IPS-20b (cell line): ENCODE results near the gene DIS3L2.
"Not testable (repeated sequence)": the region's sequence is repeated elsewhere in the genome, so short reads cannot be mapped to it uniquely, and the experiment has no call there.

ENCODE experiments used
- H3K27ac ChIP-seq: one replicate; pipeline ENCODE4 v1.5.1; 2013; ENCODE audit warnings: low read length
- H3K27me3 ChIP-seq: 2 replicates; pipeline ENCODE4 v1.6.1; 2013; ENCODE audit warnings: mild to moderate bottlenecking, low read length, inconsistent platforms; ENCODE audit not compliant: insufficient read depth
- H3K36me3 ChIP-seq: 2 replicates; pipeline ENCODE4 v1.6.1; 2013; ENCODE audit warnings: low read depth, mild to moderate bottlenecking, inconsistent platforms, low read length, moderate library complexity; ENCODE audit not compliant: insufficient read depth
- H3K4me1 ChIP-seq: 2 replicates; pipeline ENCODE4 v1.6.1; 2013; ENCODE audit warnings: mild to moderate bottlenecking, control low read depth, inconsistent platforms, low read length, moderate library complexity; ENCODE audit not compliant: insufficient read depth
- H3K4me3 ChIP-seq: 2 replicates; pipeline ENCODE4 v1.5.1; 2013; ENCODE audit warnings: mild to moderate bottlenecking, low read length, inconsistent platforms
- H3K9ac ChIP-seq: 2 replicates; pipeline ENCODE4 v1.6.1; 2013; ENCODE audit warnings: low read depth, mild to moderate bottlenecking, inconsistent platforms, low read length, moderate library complexity
- H3K9me3 ChIP-seq: 2 replicates; pipeline ENCODE4 v1.6.1; 2013; ENCODE audit warnings: mild to moderate bottlenecking, low read depth, low read length, inconsistent platforms; ENCODE audit not compliant: insufficient read depth

Gene DIS3L2

DNA sequence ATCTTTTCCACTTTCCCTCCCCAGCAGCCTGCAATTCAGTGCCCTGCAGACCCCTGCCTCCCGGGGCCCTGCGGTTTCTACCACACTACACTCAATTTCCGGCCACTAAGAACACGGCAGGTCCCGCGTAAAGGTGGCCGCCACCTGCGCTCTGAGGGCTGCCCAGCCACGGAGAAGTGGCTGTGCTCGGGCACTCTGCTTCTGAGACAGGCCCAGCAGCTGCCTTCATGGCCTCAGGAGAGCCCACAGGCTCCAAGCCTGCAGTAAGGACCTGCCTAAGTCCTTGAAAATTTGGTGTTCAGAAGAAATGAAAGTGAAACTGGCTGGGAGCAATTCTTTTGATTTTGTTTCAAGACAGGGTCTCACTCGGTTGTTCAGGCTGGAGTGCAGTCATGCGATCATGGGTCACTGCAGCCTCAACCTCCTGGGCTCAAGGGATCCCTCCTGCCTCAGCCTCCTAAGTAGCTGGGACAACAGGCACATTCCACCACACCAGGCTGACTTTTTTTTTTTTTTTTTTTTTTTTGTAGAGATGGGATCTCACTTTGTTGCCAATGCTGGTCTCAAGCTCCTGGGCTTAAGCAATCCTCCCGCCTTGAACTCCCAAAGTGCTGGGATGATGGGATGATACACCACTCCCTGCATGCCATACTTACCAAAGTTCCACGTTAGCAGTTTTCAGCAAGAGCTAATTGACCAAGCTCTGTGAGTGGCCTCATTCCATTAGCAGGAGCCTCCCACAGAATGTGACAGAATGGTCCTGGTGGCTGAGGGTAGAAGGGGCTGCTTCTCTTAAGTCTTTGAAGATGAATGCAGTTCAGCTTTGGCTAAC lies 402.5 kb downstream of the DIS3L2 start:
- no peak overlapping the region for H3K27ac ChIP-seq
- H3K9me3 ChIP-seq, result no peaks in the 10 kb centered on the region
- no peaks in the 10 kb centered on the region for H3K36me3 ChIP-seq
- H3K27me3 ChIP-seq, result no peaks in the 10 kb centered on the region
- H3K4me1 ChIP-seq, result peaks cover 3% of the 10 kb centered on the region
- H3K4me3 ChIP-seq, result no peak overlapping the region
- no peak overlapping the region for H3K9ac ChIP-seq

DNA sequence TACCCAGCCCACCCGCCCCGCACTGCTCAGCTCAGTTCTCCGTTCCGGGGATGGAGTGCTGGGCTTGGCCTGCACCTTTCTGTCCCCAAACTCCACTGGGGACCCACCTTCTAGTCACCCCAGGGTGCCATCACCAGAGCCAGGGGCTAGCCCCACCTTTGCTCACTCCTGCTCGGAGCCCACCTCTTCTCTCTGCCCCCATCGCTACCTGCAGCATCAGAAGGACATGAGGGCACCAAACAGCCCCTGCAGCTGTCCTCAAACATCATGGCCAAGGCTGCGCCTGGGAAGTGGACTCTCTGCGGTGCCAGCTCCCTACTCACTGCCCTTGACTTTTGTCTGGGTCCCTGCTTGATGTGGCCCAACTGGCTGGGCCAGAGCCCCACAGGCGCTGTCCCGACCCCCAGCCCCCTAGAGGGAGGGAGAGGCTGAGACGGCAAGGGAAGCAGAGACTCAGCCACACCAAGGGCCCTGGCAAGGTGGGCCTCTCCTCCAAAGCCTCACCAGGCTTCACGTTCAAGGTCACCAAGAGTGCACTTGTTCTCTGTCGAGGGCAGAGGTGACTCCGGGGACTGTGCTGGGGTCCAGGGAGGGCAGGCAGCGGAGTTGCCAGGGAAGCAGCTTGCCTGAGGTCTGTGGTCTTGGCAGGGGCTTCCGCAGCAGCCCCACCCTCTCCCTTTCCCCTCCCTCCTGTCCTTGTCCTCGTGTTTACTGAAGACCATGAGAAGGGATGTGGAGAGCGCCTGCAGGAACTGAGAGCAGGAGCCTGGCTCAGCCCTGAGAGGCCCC lies 403.5 kb downstream of the DIS3L2 start:
- H3K4me3 ChIP-seq, H3K4me1 ChIP-seq, H3K36me3 ChIP-seq, H3K9me3 ChIP-seq, H3K27me3 ChIP-seq, H3K27ac ChIP-seq, H3K9ac ChIP-seq: not testable (repeated sequence)

DNA sequence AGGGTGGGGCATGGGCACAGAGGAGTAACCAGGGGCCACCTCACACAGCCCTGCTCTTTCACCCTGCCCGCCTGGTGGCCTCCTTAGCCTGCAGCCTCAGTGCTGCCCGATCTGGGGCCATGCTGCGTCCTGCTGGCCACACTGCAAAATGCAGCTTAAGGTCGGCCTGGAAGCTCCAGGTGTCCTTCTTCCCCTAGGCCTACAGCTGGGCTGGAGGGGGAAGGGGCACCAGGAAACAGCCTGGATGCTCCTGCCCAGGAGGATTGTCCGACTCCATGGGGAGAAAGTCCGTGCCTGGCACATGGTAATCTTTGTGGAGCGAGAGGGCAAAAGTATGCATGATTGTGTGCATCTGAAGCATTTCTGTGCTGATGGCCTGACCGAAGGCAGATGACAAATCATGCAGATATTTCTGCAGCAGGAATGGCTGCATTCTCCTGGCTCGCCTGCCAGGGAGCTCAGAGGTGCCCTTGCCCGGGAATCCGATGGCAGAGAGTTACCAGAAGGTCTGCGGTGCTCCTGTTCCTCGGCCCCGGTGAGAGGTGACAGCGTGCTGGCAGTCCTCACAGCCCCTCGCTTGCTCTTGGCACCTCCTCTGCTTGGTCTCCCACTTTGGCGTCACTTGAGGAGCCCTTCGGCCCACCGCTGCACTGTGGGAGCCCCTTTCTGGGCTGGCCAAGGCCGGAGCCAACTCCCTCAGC lies 404.3 kb downstream of the DIS3L2 start:
- no peak overlapping the region for H3K4me3 ChIP-seq
- H3K36me3 ChIP-seq, result no peaks in the 10 kb centered on the region
- no peak overlapping the region for H3K27ac ChIP-seq
- H3K9me3 ChIP-seq, result no peaks in the 10 kb centered on the region
- H3K4me1 ChIP-seq, result peaks cover 3% of the 10 kb centered on the region
- H3K27me3 ChIP-seq, result no peaks in the 10 kb centered on the region
- no peak overlapping the region for H3K9ac ChIP-seq

DNA sequence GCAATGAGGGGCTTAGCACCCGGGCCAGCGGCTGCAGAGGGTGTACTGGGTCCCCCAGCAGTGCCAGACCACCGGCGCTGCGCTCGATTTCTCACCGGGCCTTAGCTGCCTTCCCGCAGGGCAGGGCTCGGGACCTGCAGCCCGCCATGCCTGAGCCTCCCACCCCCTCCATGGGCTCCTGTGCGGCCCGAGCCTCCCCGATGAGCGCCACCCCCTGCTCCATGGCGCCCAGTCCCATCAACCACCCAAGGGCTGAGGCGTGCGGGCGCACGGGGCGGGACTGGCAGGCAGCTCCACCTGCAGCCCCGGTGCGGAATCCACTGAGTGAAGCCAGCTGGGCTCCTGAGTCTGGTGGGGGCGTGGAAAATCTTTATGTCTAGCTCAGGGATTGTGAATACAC lies 404.9 kb downstream of the DIS3L2 start:
- not testable (repeated sequence) for H3K27ac ChIP-seq, H3K27me3 ChIP-seq, H3K9me3 ChIP-seq, H3K36me3 ChIP-seq, H3K9ac ChIP-seq, H3K4me3 ChIP-seq, H3K4me1 ChIP-seq

DNA sequence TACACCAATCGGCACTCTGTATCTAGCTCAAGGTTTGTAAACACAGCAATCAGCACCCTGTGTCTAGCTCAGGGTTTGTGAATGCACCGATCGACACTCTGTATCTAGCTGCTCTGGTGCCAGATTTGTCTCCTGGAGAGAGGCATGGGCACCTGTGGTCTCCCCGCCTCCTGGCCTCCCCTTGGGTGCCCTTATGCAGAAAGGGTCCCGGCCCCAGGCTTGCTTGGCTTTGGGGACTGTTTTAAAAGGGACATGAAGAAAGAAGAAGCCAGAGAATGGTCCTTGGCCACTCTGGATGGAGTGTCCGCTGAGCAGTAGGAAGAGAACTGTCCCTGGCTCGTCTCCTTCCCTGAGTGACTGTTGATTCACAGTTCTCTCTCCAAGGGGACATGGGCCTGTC lies 405.5 kb downstream of the DIS3L2 start:
- Histone ChIP-seq H3K4me3 (no peak overlapping the region), H3K4me1 (peaks cover 3% of the 10 kb centered on the region), H3K36me3 (no peaks in the 10 kb centered on the region), H3K27me3 (no peaks in the 10 kb centered on the region), H3K9ac (no peak overlapping the region), H3K9me3 (no peaks in the 10 kb centered on the region), H3K27ac (no peak overlapping the region)

DNA sequence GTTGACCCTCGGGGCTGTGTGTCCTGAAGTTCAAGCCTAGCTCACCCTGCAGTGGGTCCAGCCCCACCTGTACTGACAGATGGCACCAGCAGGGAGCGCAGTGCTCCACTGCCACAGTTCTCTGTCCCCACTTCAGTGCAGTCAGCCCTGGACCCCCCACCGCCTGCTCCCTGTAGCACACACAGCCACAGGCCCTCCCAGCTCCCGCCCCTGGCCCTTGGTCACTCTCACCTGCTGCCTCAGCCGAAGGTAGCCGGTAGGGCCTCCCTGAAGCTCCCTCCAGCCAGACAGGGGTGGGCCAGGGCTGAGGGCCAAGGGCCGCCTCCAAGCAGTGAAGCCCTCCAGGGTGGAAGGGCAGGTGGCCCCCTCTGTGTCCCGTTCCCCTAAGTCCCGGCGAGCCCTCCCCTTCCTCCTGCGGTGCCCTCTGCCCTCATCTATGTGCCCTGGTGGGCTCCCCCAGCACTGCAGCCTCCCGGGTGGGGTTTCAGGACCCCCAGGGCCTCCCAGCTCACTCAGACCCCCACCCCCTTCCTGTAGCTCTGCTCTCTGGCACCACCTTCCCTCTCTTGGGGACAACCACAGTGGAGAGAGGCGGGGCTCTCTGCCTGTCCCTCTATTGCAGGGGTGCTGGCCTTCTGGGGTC lies 406.2 kb downstream of the DIS3L2 start:
- Histone ChIP-seq H3K9me3 (no peaks in the 10 kb centered on the region), H3K9ac (no peak overlapping the region), H3K36me3 (no peaks in the 10 kb centered on the region), H3K4me3 (no peak overlapping the region), H3K27me3 (no peaks in the 10 kb centered on the region), H3K27ac (no peak overlapping the region), H3K4me1 (peaks cover 3% of the 10 kb centered on the region)

DNA sequence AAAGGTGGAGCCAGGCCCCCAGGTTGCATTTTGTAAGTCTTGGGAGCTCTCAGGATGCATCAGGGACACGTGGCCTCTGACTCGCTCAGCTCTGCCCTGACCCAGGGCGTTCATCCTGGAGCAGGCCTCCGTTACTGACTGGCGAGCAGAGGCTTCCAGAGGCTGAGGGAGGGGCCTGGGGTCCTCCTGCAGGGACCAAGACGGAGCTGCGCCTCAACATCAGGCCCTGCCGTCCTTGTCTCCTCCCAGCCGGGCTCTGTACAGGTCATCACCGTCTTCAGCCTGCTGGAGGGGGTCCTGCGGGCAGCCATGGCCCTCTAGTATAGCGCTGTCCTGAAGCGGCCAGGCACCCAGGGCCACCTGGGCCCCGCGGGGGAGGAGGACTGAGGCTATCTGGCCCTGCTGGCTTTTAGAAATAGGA lies 406.8 kb downstream of the DIS3L2 start:
- Histone ChIP-seq H3K9me3 (no peaks in the 10 kb centered on the region), H3K4me1 (peaks cover 3% of the 10 kb centered on the region), H3K27ac (no peak overlapping the region), H3K9ac (no peak overlapping the region), H3K4me3 (no peak overlapping the region), H3K27me3 (no peaks in the 10 kb centered on the region), H3K36me3 (no peaks in the 10 kb centered on the region)

DNA sequence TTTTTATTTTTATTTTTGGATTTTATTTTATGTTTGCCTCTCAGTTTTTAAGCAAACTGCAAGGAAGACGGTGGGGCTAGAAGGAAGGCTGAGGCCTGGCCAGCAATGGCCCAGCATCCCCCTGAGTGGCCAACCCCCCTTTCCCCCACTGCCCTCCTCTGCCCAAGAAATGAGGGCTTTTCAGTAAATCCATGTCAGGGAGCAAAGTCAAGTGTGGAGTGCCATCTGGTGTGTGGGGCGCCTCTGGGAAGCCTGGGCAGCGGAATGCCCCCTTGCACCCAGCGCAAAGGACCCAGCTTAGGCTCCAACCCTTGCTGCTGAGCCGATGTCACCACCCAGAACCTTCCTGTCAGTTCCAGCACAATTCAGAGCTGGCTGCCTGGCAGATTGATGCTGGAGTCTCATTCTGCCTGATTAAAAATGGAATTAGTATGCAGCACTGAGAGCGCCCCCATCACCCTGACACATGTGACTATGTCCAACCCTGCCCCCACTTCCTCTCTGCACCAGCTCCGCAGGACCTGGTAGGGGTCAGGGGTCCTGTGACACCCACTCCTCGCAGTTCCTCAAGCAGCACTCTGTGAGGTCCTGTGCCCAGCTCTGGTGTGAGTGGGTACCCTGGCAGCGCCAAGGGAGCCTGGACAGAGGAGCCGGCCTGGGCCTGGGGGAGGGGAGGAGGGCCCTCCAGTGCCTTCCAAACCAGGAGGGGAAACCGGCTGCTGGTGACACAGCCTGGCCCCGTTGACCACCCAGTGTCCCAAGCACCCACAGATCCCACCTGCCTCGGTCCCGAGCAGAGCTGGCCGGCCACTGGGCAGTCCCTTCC lies 407.8 kb downstream of the DIS3L2 start:
- H3K27me3 ChIP-seq, result no peaks in the 10 kb centered on the region
- no peak overlapping the region for H3K4me3 ChIP-seq
- no peak overlapping the region for H3K9ac ChIP-seq
- H3K4me1 ChIP-seq, result peaks cover 3% of the 10 kb centered on the region
- H3K9me3 ChIP-seq, result no peaks in the 10 kb centered on the region
- H3K36me3 ChIP-seq, result no peaks in the 10 kb centered on the region
- H3K27ac ChIP-seq, result no peak overlapping the region

DNA sequence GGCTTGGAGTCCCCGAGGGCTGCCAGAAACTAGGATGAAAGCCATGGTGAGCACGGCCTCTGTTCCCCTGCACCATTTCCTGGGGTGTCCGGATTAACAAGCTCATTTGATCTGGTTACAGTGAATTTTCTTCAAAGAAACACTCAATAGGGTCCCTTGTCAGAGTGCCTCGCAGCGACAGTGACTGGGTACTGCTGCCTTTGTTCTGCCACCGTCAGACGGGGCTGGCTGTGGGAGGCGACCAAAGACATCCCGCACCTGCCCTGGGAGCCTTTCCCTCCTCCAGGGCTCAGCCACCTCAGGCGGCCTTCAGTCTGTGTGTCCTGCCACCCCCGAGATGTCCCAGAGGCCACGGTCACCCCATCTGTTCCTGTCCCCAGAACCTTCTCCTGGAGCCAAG lies 408.5 kb downstream of the DIS3L2 start:
- not testable (repeated sequence) for H3K36me3 ChIP-seq, H3K9me3 ChIP-seq, H3K4me1 ChIP-seq, H3K9ac ChIP-seq, H3K27ac ChIP-seq, H3K4me3 ChIP-seq, H3K27me3 ChIP-seq

DNA sequence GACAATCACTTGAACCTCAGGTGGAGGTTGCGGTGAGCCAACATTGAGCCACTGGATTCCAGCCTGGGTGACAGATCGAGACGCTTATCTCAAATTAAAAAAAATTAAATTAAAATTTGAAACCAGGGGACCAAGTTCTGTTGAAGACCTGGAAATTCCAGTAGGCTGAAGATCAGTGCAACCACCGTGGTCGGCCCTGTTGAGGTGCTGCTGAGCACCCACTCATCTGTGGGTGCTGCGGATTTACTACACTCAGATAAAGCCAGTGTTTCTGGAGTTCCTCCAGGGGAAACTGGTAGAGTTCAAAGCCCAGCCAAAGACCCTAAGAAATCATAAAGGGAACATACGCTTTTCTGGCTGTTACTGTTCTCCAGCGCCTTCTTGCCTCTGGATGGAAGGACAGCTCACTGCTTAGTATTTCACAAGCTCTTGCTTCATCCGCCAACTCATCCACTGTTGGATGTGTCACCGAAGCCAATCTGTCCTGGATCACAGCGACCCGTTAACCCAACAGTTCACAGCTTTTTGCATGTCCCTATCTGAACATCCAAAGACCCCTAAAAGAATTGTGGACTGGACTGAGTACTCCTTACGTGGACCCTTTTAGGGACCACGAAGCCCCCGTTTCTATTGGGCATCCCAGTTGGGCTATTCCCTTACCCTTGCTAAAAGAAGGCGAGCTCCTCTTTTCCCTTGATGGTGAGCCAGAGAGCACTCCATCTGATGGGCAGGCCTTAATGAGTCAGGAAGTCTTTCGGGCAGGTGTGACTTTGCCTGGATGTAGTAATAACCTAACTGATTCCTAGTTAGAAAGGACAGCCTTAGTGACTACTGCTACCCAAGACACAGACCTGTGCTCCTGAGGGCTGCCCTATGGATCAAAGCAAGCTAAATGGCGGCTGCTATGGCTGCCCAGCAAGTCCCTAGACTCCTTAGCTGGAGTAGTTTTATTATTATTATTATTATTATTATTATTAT lies 411.0 kb downstream of the DIS3L2 start:
- Histone ChIP-seq H3K27me3 (no peaks in the 10 kb centered on the region), H3K27ac (no peak overlapping the region), H3K4me3 (no peak overlapping the region), H3K9ac (no peak overlapping the region), H3K36me3 (no peaks in the 10 kb centered on the region), H3K4me1 (peaks cover 6% of the 10 kb centered on the region; the same call in 1 of the 2 replicates), H3K9me3 (no peaks in the 10 kb centered on the region)
